HG02852 (cell line): ENCODE measurements around the gene IL17RA.
A peak's percentile ranks its signal among the peaks of the same experiment; 100 is the strongest.

Experiments
- ATAC-seq: cut with Tn5 transposase; IDR thresholded peaks from one replicate; pipeline ENCODE4 v1.9.1; 2021; ENCODE audit warnings: mild to moderate bottlenecking, moderate library complexity; ENCODE audit not compliant: unreplicated experiment

IL17RA gene

GRCh38 chr22:17152971-17153370 lies 68.2 kb downstream of the IL17RA start:
- no peak for ATAC-seq

DNA sequence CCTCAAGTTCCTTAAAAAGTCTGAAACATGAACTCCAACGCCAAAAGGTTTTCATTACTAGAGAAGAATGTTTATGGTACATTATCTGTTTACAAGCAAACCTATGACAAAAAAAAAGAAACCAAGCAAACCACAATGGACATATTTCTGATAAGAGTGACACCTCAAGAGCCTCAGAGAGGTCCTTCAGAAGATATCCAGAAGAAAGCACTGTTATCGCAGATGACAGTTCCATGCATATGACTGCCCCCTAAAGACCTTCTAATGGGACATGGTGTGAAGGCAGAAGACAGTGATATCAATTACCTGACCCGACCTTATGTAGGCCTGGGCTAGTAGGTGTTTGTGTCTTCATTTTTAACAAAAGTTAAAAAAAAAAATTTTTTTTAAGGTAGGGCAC lies 71.1 kb downstream of the IL17RA start:
- ATAC-seq = no peak

- no peak for ATAC-seq
Observed at GRCh38 chr22:17157714-17158113, 72.9 kb downstream of the IL17RA start.

GRCh38 chr22:17158176-17158567 lies 73.4 kb downstream of the IL17RA start:
- no peak for ATAC-seq

GRCh38 chr22:17158568-17159503 lies 74.0 kb downstream of the IL17RA start, which contains the start of gene HDHD5:
Gene HDHD5, minus strand, starts transcription at chr22:17159277. Its CDS starts 26 bp downstream, at chr22:17159251.
- ATAC-seq = peak; percentile 80

GRCh38 chr22:17159504-17159951 lies 74.7 kb downstream of the IL17RA start:
- ATAC-seq = peak; percentile 29

DNA sequence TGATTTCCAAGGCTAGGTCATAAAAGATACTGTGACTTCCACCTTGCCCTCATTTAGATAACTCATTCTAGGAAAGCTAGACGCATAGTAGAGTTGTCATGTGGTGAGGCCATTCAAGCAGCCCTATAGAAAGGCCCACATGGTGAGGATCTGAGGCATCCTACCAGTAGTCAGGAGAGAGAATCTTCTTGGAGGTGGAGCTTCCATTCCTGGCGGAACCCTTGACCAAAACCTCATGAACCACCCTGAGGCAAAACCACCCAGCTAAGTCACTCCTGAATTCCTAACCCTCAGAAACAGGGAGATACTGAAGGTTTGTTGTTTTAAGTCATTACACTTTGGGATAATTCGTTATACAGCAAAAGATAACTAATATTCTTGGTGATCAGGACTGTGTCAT lies 77.2 kb downstream of the IL17RA start:
- ATAC-seq = no peak

GRCh38 chr22:17162731-17163130 lies 77.9 kb downstream of the IL17RA start:
- ATAC-seq = no peak

DNA sequence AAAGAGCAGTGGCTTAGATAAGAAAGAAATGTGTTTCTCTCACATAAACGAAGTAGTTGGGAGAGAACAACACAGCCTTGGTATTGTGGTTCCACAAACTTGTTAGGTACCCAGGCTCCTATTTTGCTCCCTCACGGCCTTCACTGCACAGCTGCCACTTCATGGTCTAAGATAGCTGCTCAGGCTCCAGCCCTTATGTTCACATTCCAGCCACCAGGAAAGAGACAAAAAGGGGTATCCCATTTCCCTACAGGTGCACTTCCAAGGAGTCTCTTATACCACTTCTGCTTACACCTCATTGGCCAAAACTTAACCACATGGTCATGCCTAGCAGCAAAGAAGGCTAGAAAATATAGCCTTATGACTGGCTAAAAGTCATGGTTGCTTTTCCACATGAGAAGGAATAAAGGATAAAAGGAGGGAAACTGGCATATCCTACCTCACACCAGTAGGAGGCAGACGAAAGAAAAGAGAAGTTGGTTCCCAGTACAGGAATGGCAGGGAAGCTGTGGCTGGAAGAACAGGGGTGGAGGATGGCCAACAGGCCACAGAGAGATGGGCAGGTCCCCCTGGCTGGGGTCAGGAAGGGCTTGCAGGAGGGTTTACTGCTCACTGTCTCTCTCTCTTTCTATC lies 79.7 kb downstream of the IL17RA start:
- ATAC-seq = no peak
